Activated T-helper 17 cell treated with anti-CD3 and anti-CD28 coated beads, Interleukin-2, amount 50 U/mL, for 72 hours (primary cell): ENCODE results near the gene ARIH2. TPM values are rescaled to one million over a fixed set of nuclear protein-coding genes. Genes with fewer than 3 reads are reported as not detected.
A peak's percentile ranks its signal among the peaks of the same experiment; 100 is the strongest.

Source experiments
- ATAC-seq: fragments of 150-1000 bp; cut with Tn5 transposase; replicated peaks from 2 replicates; pipeline ENCODE4 v1.10.0; 2021; ENCODE audit warnings: mild to moderate bottlenecking, moderate library complexity
- H3K27ac Mint-ChIP-seq: one replicate; pipeline ENCODE4 v1.8.0; 2022; ENCODE audit warnings: mixed read lengths
- H3K27me3 Mint-ChIP-seq: one replicate; pipeline ENCODE4 v1.8.0; 2022; ENCODE audit warnings: mixed read lengths
- H3K36me3 Mint-ChIP-seq: one replicate; pipeline ENCODE4 v1.8.0; 2022; ENCODE audit warnings: low read depth, mild to moderate bottlenecking, mixed read lengths
- H3K4me1 Mint-ChIP-seq: one replicate; pipeline ENCODE4 v1.8.0; 2022; ENCODE audit warnings: mixed read lengths
- H3K4me3 Mint-ChIP-seq: one replicate; pipeline ENCODE4 v1.8.0; 2022; ENCODE audit warnings: mild to moderate bottlenecking, mixed read lengths
- H3K9me3 Mint-ChIP-seq: one replicate; pipeline ENCODE4 v1.8.0; 2022; ENCODE audit warnings: mixed read lengths
- total RNA-seq, 2 donors: library from RNA; stranded (reverse); gene quantifications; one replicate each; pipeline ENCODE4 v1.2.3, GENCODE V29; 2022

The ARIH2 gene
- total RNA-seq, 2 donors from 2014 or later = 107 to 158 TPM

DNA sequence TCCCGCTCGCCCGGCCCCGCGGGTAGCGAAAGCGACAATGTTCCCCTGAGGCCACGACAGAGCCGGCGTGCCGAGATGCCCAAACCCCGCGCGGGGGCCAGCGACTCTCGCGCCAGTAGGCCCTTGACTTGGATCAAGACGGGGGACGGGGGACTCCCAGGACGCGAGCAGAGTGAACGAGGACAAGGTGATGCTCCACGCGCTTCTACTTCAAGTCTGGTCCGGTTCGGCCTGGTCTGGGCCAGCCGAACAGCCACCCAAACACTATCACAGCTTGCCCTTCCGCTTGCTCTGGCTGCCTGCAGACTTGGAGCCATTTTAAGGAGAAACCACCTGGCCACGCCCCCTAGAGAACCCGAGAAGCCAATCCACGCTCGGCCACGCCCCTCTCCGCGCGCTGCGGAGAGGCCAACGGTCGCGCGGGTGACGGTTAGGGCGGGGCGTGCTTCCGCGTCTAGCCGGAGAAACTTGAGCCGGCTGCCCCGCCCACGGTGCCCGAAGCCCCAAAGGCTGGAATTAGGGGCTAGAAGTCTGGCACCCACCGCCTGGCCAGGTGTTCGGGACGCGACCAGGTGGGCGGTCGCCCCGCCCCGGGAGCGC is 102.7 kb downstream of the ARIH2 start:
- no peaks in the 10 kb centered on the region for H3K9me3 Mint-ChIP-seq
- no peaks in the 10 kb centered on the region for H3K27me3 Mint-ChIP-seq
- ATAC-seq = peak; percentile 80
- H3K36me3 Mint-ChIP-seq = peaks cover 48% of the 10 kb centered on the region
- H3K4me3 Mint-ChIP-seq = peak overlapping the region; percentile 90
- H3K27ac Mint-ChIP-seq = peak overlapping the region; percentile 94
- peaks cover 11% of the 10 kb centered on the region for H3K4me1 Mint-ChIP-seq

- ATAC-seq = peak; percentile 84
- Mint-ChIP-seq H3K9me3 (no peaks in the 10 kb centered on the region), H3K27me3 (no peaks in the 10 kb centered on the region), H3K4me1 (peaks cover 19% of the 10 kb centered on the region), H3K36me3 (peaks cover 55% of the 10 kb centered on the region), H3K27ac (peak within 1 kb of the TSS; percentile 94), H3K4me3 (peak within 1 kb of the TSS; percentile 90)
These were observed 103.4 kb downstream of the ARIH2 start, which contains the start of gene NDUFAF3 for GRCh38 chr3:49021813-49022687. NDUFAF3 (plus strand) TSS chr3:49022121; CDS start chr3:49022145, 24 bp downstream.

DNA sequence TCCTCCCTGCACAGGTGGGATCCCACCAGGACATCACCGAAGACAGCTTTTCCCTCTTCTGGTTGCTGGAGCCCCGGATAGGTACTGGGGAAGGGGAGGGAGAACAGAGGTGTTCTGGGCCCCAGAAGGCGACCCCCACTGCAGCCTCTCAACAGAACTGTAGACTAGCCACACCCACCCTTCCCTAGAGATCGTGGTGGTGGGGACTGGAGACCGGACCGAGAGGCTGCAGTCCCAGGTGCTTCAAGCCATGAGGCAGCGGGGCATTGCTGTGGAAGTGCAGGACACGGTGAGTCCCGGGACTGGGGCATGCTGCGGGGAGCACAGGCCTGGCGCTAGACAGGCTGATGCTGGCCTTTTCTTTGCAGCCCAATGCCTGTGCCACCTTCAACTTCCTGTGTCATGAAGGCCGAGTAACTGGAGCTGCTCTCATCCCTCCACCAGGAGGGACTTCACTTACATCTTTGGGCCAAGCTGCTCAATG is 104.1 kb downstream of the ARIH2 start:
- H3K36me3 Mint-ChIP-seq = peaks cover 62% of the 10 kb centered on the region

DNA sequence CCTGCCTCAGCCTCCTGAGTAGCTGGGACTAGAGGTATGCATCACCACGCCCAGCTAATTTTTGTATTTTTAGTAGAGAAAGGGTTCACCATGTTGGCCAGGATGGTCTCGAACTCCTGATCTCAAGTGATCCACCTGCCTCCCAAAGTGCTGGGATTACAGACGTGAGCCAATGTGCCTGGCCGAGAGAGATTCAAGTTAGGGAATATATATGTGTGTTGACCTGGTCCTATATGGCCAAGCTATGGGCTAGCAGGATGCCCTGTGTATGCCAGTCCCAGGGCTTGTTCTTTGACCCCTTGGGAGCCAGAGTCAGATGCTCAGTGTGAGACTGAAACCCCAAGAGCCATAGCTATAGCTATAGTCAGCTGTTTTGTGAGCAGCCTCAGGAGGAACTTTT is 105.1 kb downstream of the ARIH2 start:
- no peaks in the 10 kb centered on the region for H3K9me3 Mint-ChIP-seq

More for the DNA sequence above, 104.1 kb downstream of the ARIH2 start:
- Mint-ChIP-seq H3K27me3 (no peaks in the 10 kb centered on the region), H3K4me1 (peaks cover 23% of the 10 kb centered on the region), H3K27ac (peak overlapping the region; percentile 94), H3K4me3 (peak overlapping the region; percentile 90), H3K9me3 (no peaks in the 10 kb centered on the region)
- ATAC-seq = no peak

GRCh38 chr3:49024449-49024848 is 105.8 kb downstream of the ARIH2 start:
- peak overlapping the region; percentile 90 for H3K4me3 Mint-ChIP-seq

More for the DNA sequence above, 105.1 kb downstream of the ARIH2 start:
- H3K36me3 Mint-ChIP-seq = peaks cover 73% of the 10 kb centered on the region
- peak overlapping the region; percentile 90 for H3K4me3 Mint-ChIP-seq
- peaks cover 32% of the 10 kb centered on the region for H3K4me1 Mint-ChIP-seq
- ATAC-seq = no peak
- H3K27ac Mint-ChIP-seq = no peak overlapping the region
- no peaks in the 10 kb centered on the region for H3K27me3 Mint-ChIP-seq

DNA sequence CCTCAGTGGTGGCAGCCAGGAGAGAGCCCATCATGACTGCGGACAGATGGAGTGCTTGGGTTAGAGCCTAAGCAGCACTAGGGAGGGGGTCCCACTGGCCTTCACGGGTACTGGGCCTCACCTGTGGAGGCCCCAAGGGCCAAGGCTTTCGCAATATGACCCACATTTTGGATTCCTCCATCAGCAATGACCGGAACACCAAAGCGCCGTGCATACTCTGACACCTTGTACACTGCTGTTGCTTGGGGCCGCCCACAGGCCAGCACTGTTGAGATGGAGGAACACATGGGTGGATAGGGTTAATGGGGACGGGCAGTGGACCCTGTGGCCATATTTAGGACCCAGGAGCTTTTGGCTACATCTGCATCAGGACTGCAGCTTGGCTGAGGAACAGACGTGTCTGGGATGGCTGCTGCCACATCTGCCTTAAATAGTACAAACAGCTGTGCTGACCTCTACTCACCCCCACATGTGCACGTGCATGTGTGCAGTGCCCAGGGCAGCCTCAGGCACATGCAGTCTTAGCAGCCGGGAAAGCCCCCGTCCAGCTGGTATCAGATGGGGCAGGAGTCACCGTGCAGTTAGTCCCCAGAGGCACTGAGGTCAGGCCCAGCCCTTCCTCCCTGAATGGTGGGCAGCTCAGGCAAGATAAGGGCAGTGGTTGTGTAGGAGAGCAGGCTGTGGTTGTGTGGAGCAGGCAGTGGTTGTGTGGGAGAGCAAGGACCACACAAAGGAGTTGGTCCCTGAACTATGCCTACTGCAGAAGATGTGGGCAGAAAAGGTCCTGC is 106.6 kb downstream of the ARIH2 start:
- peaks cover 87% of the 10 kb centered on the region for H3K36me3 Mint-ChIP-seq
- ATAC-seq = no peak
- peaks cover 32% of the 10 kb centered on the region for H3K4me1 Mint-ChIP-seq
- peak overlapping the region; percentile 77 for H3K27ac Mint-ChIP-seq
- H3K27me3 Mint-ChIP-seq = no peaks in the 10 kb centered on the region
- peak overlapping the region; percentile 94 for H3K4me3 Mint-ChIP-seq
- no peaks in the 10 kb centered on the region for H3K9me3 Mint-ChIP-seq

More at GRCh38 chr3:49024449-49024848, 105.8 kb downstream of the ARIH2 start:
- H3K9me3 Mint-ChIP-seq = no peaks in the 10 kb centered on the region
- no peak for ATAC-seq
- peaks cover 79% of the 10 kb centered on the region for H3K36me3 Mint-ChIP-seq
- H3K27me3 Mint-ChIP-seq = no peaks in the 10 kb centered on the region
- H3K4me1 Mint-ChIP-seq = peaks cover 32% of the 10 kb centered on the region
- no peak overlapping the region for H3K27ac Mint-ChIP-seq

- Mint-ChIP-seq H3K27ac (peak overlapping the region; percentile 77), H3K27me3 (no peaks in the 10 kb centered on the region), H3K9me3 (no peaks in the 10 kb centered on the region), H3K36me3 (peaks cover 94% of the 10 kb centered on the region), H3K4me3 (peak overlapping the region; percentile 94), H3K4me1 (peaks cover 32% of the 10 kb centered on the region)
- ATAC-seq = no peak
These were observed 107.3 kb downstream of the ARIH2 start for GRCh38 chr3:49025793-49026520.

DNA sequence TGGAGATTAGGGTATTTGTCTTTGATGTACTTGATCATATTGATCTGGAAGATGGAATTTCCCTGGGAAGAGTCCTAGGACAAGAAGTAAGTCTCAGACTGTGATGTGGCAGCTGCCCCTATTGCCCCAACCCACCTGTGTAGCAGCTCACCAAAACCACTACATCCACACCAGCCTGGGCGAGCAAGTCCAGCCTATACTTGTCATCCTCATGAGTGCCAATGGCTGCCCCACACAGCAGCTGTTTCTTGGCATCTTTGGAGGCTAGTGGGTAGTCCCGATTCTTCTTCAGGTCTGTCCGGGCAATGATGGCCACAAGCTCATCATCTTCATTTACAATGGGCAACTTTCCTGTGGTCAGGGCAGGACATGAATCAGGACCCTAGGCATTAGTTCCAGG is 107.9 kb downstream of the ARIH2 start:
- H3K4me3 Mint-ChIP-seq = peak overlapping the region; percentile 94
- peaks cover 95% of the 10 kb centered on the region for H3K36me3 Mint-ChIP-seq

DNA sequence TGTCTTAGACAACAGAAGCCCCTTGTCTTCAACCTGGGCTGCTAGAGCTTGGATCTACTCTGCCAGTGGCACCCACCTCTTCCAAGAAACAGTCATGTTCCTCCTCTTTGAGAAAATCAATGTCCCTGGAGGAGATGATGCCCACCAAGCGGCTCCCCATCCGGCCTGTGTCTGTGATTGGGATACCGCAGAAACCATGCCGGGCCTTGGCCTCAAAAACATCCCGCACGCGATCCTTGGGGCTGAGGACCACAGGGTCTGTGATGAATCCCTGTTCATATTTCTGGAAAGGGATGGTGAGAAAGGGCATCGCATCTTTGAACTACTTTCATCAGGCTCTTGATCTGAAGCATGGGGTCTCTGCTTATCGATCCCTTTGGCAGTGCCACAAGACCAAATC is 109.0 kb downstream of the ARIH2 start:
- no peak for ATAC-seq
- no peaks in the 10 kb centered on the region for H3K9me3 Mint-ChIP-seq
- peaks cover 32% of the 10 kb centered on the region for H3K4me1 Mint-ChIP-seq
- H3K27ac Mint-ChIP-seq = peak overlapping the region; percentile 96
- no peaks in the 10 kb centered on the region for H3K27me3 Mint-ChIP-seq
- peak overlapping the region; percentile 94 for H3K4me3 Mint-ChIP-seq
- H3K36me3 Mint-ChIP-seq = peaks cover 100% of the 10 kb centered on the region

More for the DNA sequence above, 107.9 kb downstream of the ARIH2 start:
- ATAC-seq = no peak
- H3K27me3 Mint-ChIP-seq = no peaks in the 10 kb centered on the region
- H3K9me3 Mint-ChIP-seq = no peaks in the 10 kb centered on the region
- peak overlapping the region; percentile 96 for H3K27ac Mint-ChIP-seq
- H3K4me1 Mint-ChIP-seq = peaks cover 32% of the 10 kb centered on the region

- H3K36me3 Mint-ChIP-seq = peaks cover 100% of the 10 kb centered on the region
- no peak for ATAC-seq
- peak overlapping the region; percentile 96 for H3K27ac Mint-ChIP-seq
- no peaks in the 10 kb centered on the region for H3K27me3 Mint-ChIP-seq
- H3K9me3 Mint-ChIP-seq = no peaks in the 10 kb centered on the region
- H3K4me3 Mint-ChIP-seq = peak overlapping the region; percentile 94
- peaks cover 28% of the 10 kb centered on the region for H3K4me1 Mint-ChIP-seq
These were observed 109.6 kb downstream of the ARIH2 start for GRCh38 chr3:49028298-49028672.

- H3K27me3 Mint-ChIP-seq = no peaks in the 10 kb centered on the region
- peaks cover 100% of the 10 kb centered on the region for H3K36me3 Mint-ChIP-seq
- peaks cover 27% of the 10 kb centered on the region for H3K4me1 Mint-ChIP-seq
These were observed 110.3 kb downstream of the ARIH2 start, which contains the start of gene IMPDH2 for GRCh38 chr3:49028673-49029562. IMPDH2 (minus strand) TSS chr3:49029398; CDS start chr3:49029350, 48 bp downstream.

GRCh38 chr3:49029563-49029884 is 110.9 kb downstream of the ARIH2 start:
- H3K27ac Mint-ChIP-seq = peak overlapping the region; percentile 96
- H3K4me1 Mint-ChIP-seq = peaks cover 27% of the 10 kb centered on the region
- no peaks in the 10 kb centered on the region for H3K27me3 Mint-ChIP-seq
- H3K4me3 Mint-ChIP-seq = peak overlapping the region; percentile 94
- peaks cover 100% of the 10 kb centered on the region for H3K36me3 Mint-ChIP-seq
- H3K9me3 Mint-ChIP-seq = no peaks in the 10 kb centered on the region
- ATAC-seq = no peak

More at GRCh38 chr3:49028673-49029562, 110.3 kb downstream of the ARIH2 start, which contains the start of gene IMPDH2:
- peak within 1 kb of the TSS; percentile 94 for H3K4me3 Mint-ChIP-seq
- no peaks in the 10 kb centered on the region for H3K9me3 Mint-ChIP-seq
- ATAC-seq = peak; percentile 98
- H3K27ac Mint-ChIP-seq = peak within 1 kb of the TSS; percentile 96

- H3K36me3 Mint-ChIP-seq = peaks cover 100% of the 10 kb centered on the region
- ATAC-seq = no peak
- no peak overlapping the region for H3K27ac Mint-ChIP-seq
- peaks cover 27% of the 10 kb centered on the region for H3K4me1 Mint-ChIP-seq
- H3K27me3 Mint-ChIP-seq = no peaks in the 10 kb centered on the region
- H3K4me3 Mint-ChIP-seq = no peak overlapping the region
- no peaks in the 10 kb centered on the region for H3K9me3 Mint-ChIP-seq
These were observed 111.7 kb downstream of the ARIH2 start for GRCh38 chr3:49030321-49030720.
